ENCODE results near the gene LAS1L.

GRCh38 chrX:65476564-65476963, 58.0 kb downstream of the LAS1L start:
- TF ChIP-seq POU6F1 (CRISPR knock-in tag; IDR thresholded peaks at IDR 0.05; ENCODE audit: borderline replicate concordance, low read depth) (no peak), RARB (CRISPR knock-in tag; IDR thresholded peaks at IDR 0.05) (no peak), OSR1 (CRISPR knock-in tag; IDR thresholded peaks at IDR 0.05) (no peak), PATZ1 (CRISPR knock-in tag; IDR thresholded peaks at IDR 0.05; ENCODE audit: borderline replicate concordance) (no peak), ZFP30 (CRISPR knock-in tag; IDR thresholded peaks at IDR 0.05) (no peak), ARNTL (CRISPR knock-in tag; IDR thresholded peaks at IDR 0.05; ENCODE audit: borderline replicate concordance, low read depth) (no peak), ZNF8 (CRISPR knock-in tag; IDR thresholded peaks at IDR 0.05) (no peak), TSHZ2 (CRISPR knock-in tag; IDR thresholded peaks at IDR 0.05) (no peak), ZFP3 (CRISPR knock-in tag; IDR thresholded peaks at IDR 0.05) (no peak), CREB5 (CRISPR knock-in tag; IDR thresholded peaks at IDR 0.05; ENCODE audit: low read depth) (no peak), ISL1 (CRISPR knock-in tag; IDR thresholded peaks at IDR 0.05) (no peak), ZC3H10 (CRISPR knock-in tag; IDR thresholded peaks at IDR 0.05) (no peak)
